ENCODE data around the gene BDKRB2.

BDKRB2 gene

GRCh38 chr14:96261053-96261452 lies 56.4 kb downstream of the BDKRB2 start:
- no peak for ATAC-seq (ENCODE audit: insufficient read depth, low read depth)
- H3K27me3 ChIP-seq (ENCODE audit: insufficient read depth, low read length, poor library complexity), result peaks cover 7% of the 10 kb centered on the region
- H4K20me1 ChIP-seq (ENCODE audit: insufficient read depth, low read length), result no peaks in the 10 kb centered on the region
- H3K79me2 ChIP-seq (ENCODE audit: insufficient read depth, low read length), result no peaks in the 10 kb centered on the region
- no peak overlapping the region for H2AFZ ChIP-seq (ENCODE audit: low read depth, low read length)
- no peak overlapping the region for H3K27ac ChIP-seq (ENCODE audit: low read length)
- no peak overlapping the region for H3K9ac ChIP-seq (ENCODE audit: low read depth, low read length)
- no peaks in the 10 kb centered on the region for H3K36me3 ChIP-seq (ENCODE audit: insufficient read depth, low read length)
- H3K4me1 ChIP-seq (ENCODE audit: insufficient read depth, low read length), result no peaks in the 10 kb centered on the region
- H3K4me2 ChIP-seq (ENCODE audit: insufficient read depth, low read length), result no peak overlapping the region
- no peak for DNase-seq
- no peak for TF ChIP-seq EZH2 (IDR thresholded peaks at IDR 0.05; ENCODE audit: borderline replicate concordance, low read depth, low read length, severe bottlenecking)
- no peak for TF ChIP-seq CTCF (IDR thresholded peaks at IDR 0.05; ENCODE audit: borderline replicate concordance, extremely low read depth, low read length, poor library complexity, severe bottlenecking)
- H3K4me3 ChIP-seq (ENCODE audit: low read depth in 1 of 2, low read length in 2 of 2), result no peak overlapping the region
- peaks cover 3% of the 10 kb centered on the region for H3K9me3 ChIP-seq (ENCODE audit: insufficient read depth, low read length, severe bottlenecking)

- H3K79me2 ChIP-seq (ENCODE audit: insufficient read depth, low read length), result no peaks in the 10 kb centered on the region
- H3K4me3 ChIP-seq (ENCODE audit: low read depth in 1 of 2, low read length in 2 of 2), result no peak overlapping the region
- no peaks in the 10 kb centered on the region for H4K20me1 ChIP-seq (ENCODE audit: insufficient read depth, low read length)
- no peak for ATAC-seq (ENCODE audit: insufficient read depth, low read depth)
- H2AFZ ChIP-seq (ENCODE audit: low read depth, low read length), result no peak overlapping the region
- H3K4me2 ChIP-seq (ENCODE audit: insufficient read depth, low read length), result no peak overlapping the region
- DNase-seq, result no peak
- peaks cover 7% of the 10 kb centered on the region for H3K27me3 ChIP-seq (ENCODE audit: insufficient read depth, low read length, poor library complexity)
- peaks cover 3% of the 10 kb centered on the region for H3K9me3 ChIP-seq (ENCODE audit: insufficient read depth, low read length, severe bottlenecking)
- H3K9ac ChIP-seq (ENCODE audit: low read depth, low read length), result no peak overlapping the region
- H3K36me3 ChIP-seq (ENCODE audit: insufficient read depth, low read length), result no peaks in the 10 kb centered on the region
- no peak for TF ChIP-seq CTCF (IDR thresholded peaks at IDR 0.05; ENCODE audit: borderline replicate concordance, extremely low read depth, low read length, poor library complexity, severe bottlenecking)
- no peak for TF ChIP-seq EZH2 (IDR thresholded peaks at IDR 0.05; ENCODE audit: borderline replicate concordance, low read depth, low read length, severe bottlenecking)
- H3K4me1 ChIP-seq (ENCODE audit: insufficient read depth, low read length), result no peaks in the 10 kb centered on the region
- H3K27ac ChIP-seq (ENCODE audit: low read length), result no peak overlapping the region
These were observed 57.4 kb downstream of the BDKRB2 start for GRCh38 chr14:96261772-96262655.

GRCh38 chr14:96263347-96264199 lies 58.9 kb downstream of the BDKRB2 start:
- TF ChIP-seq CTCF (IDR thresholded peaks at IDR 0.05; ENCODE audit: borderline replicate concordance, extremely low read depth, low read length, poor library complexity, severe bottlenecking), result no peak
- no peak overlapping the region for H3K4me2 ChIP-seq (ENCODE audit: insufficient read depth, low read length)

More at GRCh38 chr14:96263347-96264199, 58.9 kb downstream of the BDKRB2 start:
- Histone ChIP-seq H3K9ac (ENCODE audit: low read depth, low read length) (no peak overlapping the region), H3K4me1 (ENCODE audit: insufficient read depth, low read length) (no peaks in the 10 kb centered on the region), H3K4me3 (ENCODE audit: low read depth in 1 of 2, low read length in 2 of 2) (no peak overlapping the region), H2AFZ (ENCODE audit: low read depth, low read length) (no peak overlapping the region), H3K27ac (ENCODE audit: low read length) (no peak overlapping the region), H3K79me2 (ENCODE audit: insufficient read depth, low read length) (no peaks in the 10 kb centered on the region), H4K20me1 (ENCODE audit: insufficient read depth, low read length) (no peaks in the 10 kb centered on the region), H3K36me3 (ENCODE audit: insufficient read depth, low read length) (no peaks in the 10 kb centered on the region), H3K9me3 (ENCODE audit: insufficient read depth, low read length, severe bottlenecking) (peaks cover 3% of the 10 kb centered on the region), H3K27me3 (ENCODE audit: insufficient read depth, low read length, poor library complexity) (peaks cover 7% of the 10 kb centered on the region)
- no peak for ATAC-seq (ENCODE audit: insufficient read depth, low read depth)
- DNase-seq, result no peak
